SK-N-SH (cell line): ENCODE results near the gene HEXIM1.

ENCODE experiments used
- CHD2 ChIP-seq: fragments of 150-350 bp; IDR thresholded peaks from 2 replicates; pipeline ENCODE4 v1.6.1; 2018; ENCODE audit warnings: low read length; ENCODE audit not compliant: partially characterized antibody
- EP300 ChIP-seq, 2 experiments: IDR thresholded peaks; 2 replicates each; pipeline versions ENCODE4 v1.4.0 to v1.6.1; 2012; ENCODE audit warnings: borderline replicate concordance in 1 of 2, low read depth in 1 of 2, low read length in 1 of 2
- FOXM1 ChIP-seq: IDR thresholded peaks from 2 replicates; pipeline ENCODE4 v1.4.0; 2012; ENCODE audit warnings: low read depth, mild to moderate bottlenecking
- JUND ChIP-seq: IDR thresholded peaks from 2 replicates; pipeline ENCODE4 v1.4.0; 2012
- TF ChIP-seq, protein P1 (sequence below): IDR thresholded peaks from 2 replicates; pipeline ENCODE4 v1.6.1; 2012; ENCODE audit warnings: mild to moderate bottlenecking, low read depth, low read length, moderate library complexity
- TF ChIP-seq, protein P2 (sequence below): fragments of 200-600 bp; sonication (generic); IDR thresholded peaks from 2 replicates; pipeline ENCODE4 v1.6.1; 2017; ENCODE audit warnings: antibody characterized with exemption, mild to moderate bottlenecking, moderate library complexity

DNA sequence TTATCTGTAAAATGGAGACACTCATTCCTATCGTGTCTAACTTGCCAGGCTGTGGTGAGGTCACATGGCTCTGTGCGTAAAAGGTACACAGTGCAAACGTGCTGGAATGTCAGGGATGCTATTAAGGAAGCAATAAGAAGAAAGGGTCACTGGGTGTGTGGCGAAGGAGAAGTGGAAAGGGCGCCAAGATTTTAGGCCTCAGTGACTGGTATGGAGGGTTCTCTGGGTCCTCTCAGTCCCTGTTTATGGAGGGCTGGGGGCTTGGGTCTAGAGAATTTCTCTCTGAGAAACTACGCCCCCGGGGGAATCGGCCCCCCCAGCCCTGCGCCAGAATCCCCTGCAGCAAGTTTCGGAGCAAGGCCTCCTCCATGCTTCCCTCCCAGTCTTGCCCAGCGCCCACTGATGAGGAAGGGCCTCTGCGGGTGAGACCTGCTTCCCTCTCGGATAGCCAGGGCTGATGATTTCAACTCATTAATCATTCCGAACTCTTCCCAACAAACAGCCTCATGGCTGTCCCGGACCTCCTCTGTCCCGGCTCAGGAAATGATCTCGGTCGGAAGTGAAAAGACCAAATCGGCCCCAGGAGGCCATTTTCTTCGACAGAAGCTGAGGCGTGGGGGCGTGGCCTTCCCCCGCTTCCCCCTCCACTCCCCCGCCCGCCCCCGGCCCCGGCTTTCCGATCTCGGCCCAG lies 1.2 kb upstream of the HEXIM1 start:
- TF ChIP-seq, protein P1, sequence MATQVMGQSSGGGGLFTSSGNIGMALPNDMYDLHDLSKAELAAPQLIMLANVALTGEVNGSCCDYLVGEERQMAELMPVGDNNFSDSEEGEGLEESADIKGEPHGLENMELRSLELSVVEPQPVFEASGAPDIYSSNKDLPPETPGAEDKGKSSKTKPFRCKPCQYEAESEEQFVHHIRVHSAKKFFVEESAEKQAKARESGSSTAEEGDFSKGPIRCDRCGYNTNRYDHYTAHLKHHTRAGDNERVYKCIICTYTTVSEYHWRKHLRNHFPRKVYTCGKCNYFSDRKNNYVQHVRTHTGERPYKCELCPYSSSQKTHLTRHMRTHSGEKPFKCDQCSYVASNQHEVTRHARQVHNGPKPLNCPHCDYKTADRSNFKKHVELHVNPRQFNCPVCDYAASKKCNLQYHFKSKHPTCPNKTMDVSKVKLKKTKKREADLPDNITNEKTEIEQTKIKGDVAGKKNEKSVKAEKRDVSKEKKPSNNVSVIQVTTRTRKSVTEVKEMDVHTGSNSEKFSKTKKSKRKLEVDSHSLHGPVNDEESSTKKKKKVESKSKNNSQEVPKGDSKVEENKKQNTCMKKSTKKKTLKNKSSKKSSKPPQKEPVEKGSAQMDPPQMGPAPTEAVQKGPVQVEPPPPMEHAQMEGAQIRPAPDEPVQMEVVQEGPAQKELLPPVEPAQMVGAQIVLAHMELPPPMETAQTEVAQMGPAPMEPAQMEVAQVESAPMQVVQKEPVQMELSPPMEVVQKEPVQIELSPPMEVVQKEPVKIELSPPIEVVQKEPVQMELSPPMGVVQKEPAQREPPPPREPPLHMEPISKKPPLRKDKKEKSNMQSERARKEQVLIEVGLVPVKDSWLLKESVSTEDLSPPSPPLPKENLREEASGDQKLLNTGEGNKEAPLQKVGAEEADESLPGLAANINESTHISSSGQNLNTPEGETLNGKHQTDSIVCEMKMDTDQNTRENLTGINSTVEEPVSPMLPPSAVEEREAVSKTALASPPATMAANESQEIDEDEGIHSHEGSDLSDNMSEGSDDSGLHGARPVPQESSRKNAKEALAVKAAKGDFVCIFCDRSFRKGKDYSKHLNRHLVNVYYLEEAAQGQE = no peak
- no peak for TF ChIP-seq CHD2
- TF ChIP-seq, protein P2, sequence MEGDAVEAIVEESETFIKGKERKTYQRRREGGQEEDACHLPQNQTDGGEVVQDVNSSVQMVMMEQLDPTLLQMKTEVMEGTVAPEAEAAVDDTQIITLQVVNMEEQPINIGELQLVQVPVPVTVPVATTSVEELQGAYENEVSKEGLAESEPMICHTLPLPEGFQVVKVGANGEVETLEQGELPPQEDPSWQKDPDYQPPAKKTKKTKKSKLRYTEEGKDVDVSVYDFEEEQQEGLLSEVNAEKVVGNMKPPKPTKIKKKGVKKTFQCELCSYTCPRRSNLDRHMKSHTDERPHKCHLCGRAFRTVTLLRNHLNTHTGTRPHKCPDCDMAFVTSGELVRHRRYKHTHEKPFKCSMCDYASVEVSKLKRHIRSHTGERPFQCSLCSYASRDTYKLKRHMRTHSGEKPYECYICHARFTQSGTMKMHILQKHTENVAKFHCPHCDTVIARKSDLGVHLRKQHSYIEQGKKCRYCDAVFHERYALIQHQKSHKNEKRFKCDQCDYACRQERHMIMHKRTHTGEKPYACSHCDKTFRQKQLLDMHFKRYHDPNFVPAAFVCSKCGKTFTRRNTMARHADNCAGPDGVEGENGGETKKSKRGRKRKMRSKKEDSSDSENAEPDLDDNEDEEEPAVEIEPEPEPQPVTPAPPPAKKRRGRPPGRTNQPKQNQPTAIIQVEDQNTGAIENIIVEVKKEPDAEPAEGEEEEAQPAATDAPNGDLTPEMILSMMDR = no peak
- TF ChIP-seq EP300 (IDR thresholded peaks at IDR 0.05; ENCODE audit: borderline replicate concordance in 1 of 2, low read depth in 1 of 2, low read length in 1 of 2) = no peak
- no peak for TF ChIP-seq FOXM1
- TF ChIP-seq JUND = no peak
